HepG2 (cell line): ENCODE measurements around the gene APBB2. TPM values are rescaled to one million over a fixed set of nuclear protein-coding genes. Genes with fewer than 3 reads are reported as not detected.

Source experiments
- ATAC-seq: fragments of 200-7000 bp; cut with Tn5 transposase; 3 replicates; pipeline ENCODE4 v1.9.1; 2020; ENCODE audit warnings: mild to moderate bottlenecking, moderate library complexity
- BruUV-seq: library from RNA; stranded (reverse); fragments of 400-500 nt; replicated peaks from 2 replicates; lab custom pipeline; 2021; lab: Mats Ljungman, UMichigan
- CTCF ChIA-PET: fragments of 300-600 bp; formaldehyde crosslinking; extraction: SDS; loops from one replicate; lab custom pipeline; 2021; ENCODE audit warnings: low total read pairs, inconsistent platforms, low intra/inter-chr PET ratio; lab: Yijun Ruan, JAX
- POLR2A ChIA-PET: fragments of 350-600 bp; sonication (Branson Sonifier 250); formaldehyde crosslinking; loops from one replicate; lab custom pipeline; 2020; ENCODE audit warnings: antibody characterized with exemption, inconsistent platforms; lab: Yijun Ruan, JAX
- DNase-seq: peaks from one replicate; pipeline ENCODE4 v3.0.0-alpha.2; 2015; ENCODE audit warnings: low spot score
- FAIRE-seq: peaks from 3 replicates; lab custom pipeline; 2011; peaks lifted over from hg19 to GRCh38; lab: Jason Lieb, UNC
- H2AFZ ChIP-seq: one replicate; pipeline ENCODE4 v1.6.1; 2011; ENCODE audit warnings: low read length, inconsistent platforms
- H3K27ac ChIP-seq: fragments of 300-600 bp; 3 replicates; pipeline ENCODE4 v1.8.0; 2011; ENCODE audit warnings: mixed run types, mild to moderate bottlenecking, mixed read lengths, low read length, inconsistent platforms; ENCODE audit not compliant: insufficient read depth; ENCODE audit errors: extremely low read length
- H3K27me3 ChIP-seq, 2 experiments: fragments of 200-600 bp in 1 of 2; 2 replicates in 1 of 2; 3 replicates in 1 of 2; pipeline versions ENCODE4 v1.6.0 to v1.8.0; 2011; ENCODE audit warnings: low read length in 2 of 2, mild to moderate bottlenecking in 2 of 2, moderate library complexity in 2 of 2, inconsistent platforms in 1 of 2; ENCODE audit not compliant: insufficient read depth in 2 of 2, control insufficient read depth in 1 of 2
- H3K36me3 ChIP-seq, 2 experiments: fragments of 200-600 bp in 1 of 2; replicated peaks in 1 of 2; 2 replicates in 1 of 2; 3 replicates in 1 of 2; pipeline versions ENCODE4 v1.5.1 to v1.8.0; 2011; ENCODE audit warnings: low read length in 2 of 2, inconsistent platforms in 1 of 2; ENCODE audit not compliant: insufficient read depth in 2 of 2, control insufficient read depth in 1 of 2
- H3K4me1 ChIP-seq: 2 replicates; pipeline ENCODE4 v1.5.1; 2012; ENCODE audit warnings: low read length, inconsistent platforms; ENCODE audit not compliant: insufficient read depth
- H3K4me2 ChIP-seq: 2 replicates; pipeline ENCODE4 v1.6.0; 2011; ENCODE audit warnings: low read depth, low read length, inconsistent platforms
- H3K4me3 ChIP-seq, 3 experiments: fragments of 200-600 bp in 1 of 3; sonication (generic), shearing (Covaris generic) in 1 of 3; replicated peaks in 1 of 3; 2 replicates each; pipeline ENCODE4 v1.5.1; 2011 to 2016; ENCODE audit warnings: low read length in 3 of 3, inconsistent platforms in 2 of 3, low read depth in 2 of 3, mild to moderate bottlenecking in 2 of 3, control low read depth in 1 of 3, mixed read lengths in 1 of 3; ENCODE audit not compliant: insufficient read depth in 1 of 3
- H3K79me2 ChIP-seq: one replicate; pipeline ENCODE4 v1.6.1; 2011; ENCODE audit warnings: low read length, inconsistent platforms; ENCODE audit not compliant: insufficient read depth
- H3K9ac ChIP-seq: 2 replicates; pipeline ENCODE4 v1.6.0; 2011; ENCODE audit warnings: mild to moderate bottlenecking, low read depth, low read length, inconsistent platforms; ENCODE audit not compliant: insufficient read depth
- H3K9me3 ChIP-seq: 2 replicates; pipeline ENCODE4 v1.5.1; 2012; ENCODE audit warnings: mild to moderate bottlenecking, low read length
- H4K20me1 ChIP-seq: 2 replicates; pipeline ENCODE4 v1.6.0; 2011; ENCODE audit warnings: inconsistent platforms, mild to moderate bottlenecking, low read length, moderate library complexity; ENCODE audit not compliant: insufficient read depth
- FOSL1 ChIP-seq: sonication (generic); formaldehyde crosslinking; IDR thresholded peaks from 2 replicates; pipeline ENCODE4 v1.9.0; 2021; ENCODE audit warnings: missing genetic modification reagents, borderline replicate concordance
- GATAD1 ChIP-seq: IDR thresholded peaks from 2 replicates; pipeline ENCODE4 v1.6.1; 2016; ENCODE audit warnings: missing genetic modification reagents, missing compliant biosample characterization
- GZF1 ChIP-seq: sonication (generic); formaldehyde crosslinking; IDR thresholded peaks from 2 replicates; pipeline ENCODE4 v1.5.1; 2020; ENCODE audit warnings: mild to moderate bottlenecking, missing genetic modification reagents
- HNRNPUL1 ChIP-seq: fragments of 200-400 bp; formaldehyde crosslinking; IDR thresholded peaks from 2 replicates; pipeline ENCODE4 v1.6.1; 2017; ENCODE audit warnings: low read depth, mild to moderate bottlenecking, low read length, moderate library complexity
- JARID2 ChIP-seq: sonication (generic); formaldehyde crosslinking; IDR thresholded peaks from 2 replicates; pipeline ENCODE4 v1.8.1; 2023; ENCODE audit warnings: missing genetic modification reagents, inconsistent platforms; ENCODE audit not compliant: insufficient replicate concordance
- RFX3 ChIP-seq: IDR thresholded peaks from 2 replicates; pipeline ENCODE4 v1.6.1; 2016; ENCODE audit warnings: missing biosample characterization, missing genetic modification reagents
- TBX3 ChIP-seq: fragments of 450-650 bp; IDR thresholded peaks from 2 replicates; pipeline ENCODE4 v1.6.1; 2017; ENCODE audit warnings: antibody characterized with exemption, mild to moderate bottlenecking, inconsistent platforms, borderline replicate concordance
- TGIF2 ChIP-seq: IDR thresholded peaks from 2 replicates; pipeline ENCODE4 v1.6.1; 2016; ENCODE audit warnings: control low read depth, missing compliant biosample characterization
- THAP11 ChIP-seq: IDR thresholded peaks from 2 replicates; pipeline ENCODE4 v1.6.1; 2016; ENCODE audit warnings: missing biosample characterization, missing genetic modification reagents
- ZBTB4 ChIP-seq: sonication (generic); formaldehyde crosslinking; IDR thresholded peaks from 2 replicates; pipeline ENCODE4 v1.4.0; 2020; ENCODE audit warnings: missing genetic modification reagents, mild to moderate bottlenecking, borderline replicate concordance
- ZBTB46 ChIP-seq: sonication (generic); formaldehyde crosslinking; IDR thresholded peaks from 2 replicates; pipeline ENCODE4 v1.4.0; 2020; ENCODE audit warnings: mild to moderate bottlenecking, missing genetic modification reagents, borderline replicate concordance
- ZFX ChIP-seq: sonication (generic); formaldehyde crosslinking; IDR thresholded peaks from 2 replicates; pipeline ENCODE4 v1.4.0; 2020; ENCODE audit warnings: mild to moderate bottlenecking, low read depth, missing genetic modification reagents, moderate library complexity
- ZNF549 ChIP-seq: sonication (generic); formaldehyde crosslinking; IDR thresholded peaks from 2 replicates; pipeline ENCODE4 v1.5.0; 2020; ENCODE audit warnings: missing genetic modification reagents
- ZNF589 ChIP-seq: sonication (generic); formaldehyde crosslinking; conservative IDR thresholded peaks from 2 replicates; pipeline ENCODE4 v1.8.0; 2022; ENCODE audit warnings: mild to moderate bottlenecking, moderate library complexity, missing genetic modification reagents
- ZNF598 ChIP-seq: sonication (generic); formaldehyde crosslinking; IDR thresholded peaks from 2 replicates; pipeline ENCODE4 v1.5.1; 2020; ENCODE audit warnings: mild to moderate bottlenecking, missing genetic modification reagents, borderline replicate concordance
- ZNF710 ChIP-seq: sonication (generic); formaldehyde crosslinking; IDR thresholded peaks from 2 replicates; pipeline ENCODE4 v1.5.0; 2020; ENCODE audit warnings: mild to moderate bottlenecking, missing genetic modification reagents, borderline replicate concordance
- ZNF781 ChIP-seq: sonication (generic); formaldehyde crosslinking; IDR thresholded peaks from 2 replicates; pipeline ENCODE4 v1.5.1; 2020; ENCODE audit warnings: borderline replicate concordance, mild to moderate bottlenecking, missing genetic modification reagents; ENCODE audit errors: not compliant biosample characterization
- ZNF792 ChIP-seq: IDR thresholded peaks from 2 replicates; pipeline ENCODE4 v1.6.1; 2016
- ZNF839 ChIP-seq: sonication (generic); formaldehyde crosslinking; IDR thresholded peaks from 2 replicates; pipeline ENCODE4 v1.4.0; 2020; ENCODE audit warnings: missing genetic modification reagents, mild to moderate bottlenecking, borderline replicate concordance
- WGBS: methylation state at CpG from one replicate; pipeline ENCODE4 v1.1.6; 2017; ENCODE audit warnings: low lambda C conversion rate; 5-methylcytosine and 5-hydroxymethylcytosine counted together
- in situ Hi-C: cut with HindIII; loops from 2 replicates; pipeline ENCODE4 v1.10.0; 2017; ENCODE audit warnings: low pct_unique_long_range_greater_than_20kb; ENCODE audit not compliant: extremely low pct_ligation_motif_present
- intact Hi-C: fragments of 100-400 bp; cut with micrococcal nuclease; formaldehyde crosslinking; loops from one replicate; pipeline ENCODE4 v1.10.0; 2022; ENCODE audit not compliant: unreplicated experiment
- polyA plus RNA-seq, 8 experiments: library from polyadenylated mRNA; depleted of rRNA in 3 of 8; stranded (reverse) in 7 of 8; unstranded in 1 of 8; fragments of >200 nt; fragmentation: Illumina TruSeq in 4 of 8; extraction: Trizol in 4 of 8; gene quantifications; 2 replicates each; pipeline versions ENCODE4 v1.2.1 to v1.2.3, GENCODE V29; 2011 to 2016; ENCODE audit warnings: low read depth in 4 of 8, missing spikeins in 1 of 8, mixed read lengths in 1 of 8; ENCODE audit not compliant: insufficient read depth in 1 of 8
- total RNA-seq, 5 experiments: library from RNA; depleted of rRNA; stranded (reverse); fragments of >200 nt; fragmentation: Illumina TruSeq; extraction: Trizol; gene quantifications; 2 replicates each; pipeline ENCODE4 v1.2.3, GENCODE V29; 2016; ENCODE audit warnings: low read depth in 1 of 5

APBB2 gene
- total and polyA plus RNA-seq, 2 of the 13 experiments (the other 11 are each of a cell fraction or from before 2014, with no cell fraction given), result 11.7 to 17.0 TPM

- Histone ChIP-seq H3K79me2 (no peaks in the 10 kb centered on the region), H3K4me2 (no peak overlapping the region), H3K9ac (no peak overlapping the region), H3K27me3 (no peaks in the 10 kb centered on the region; a peak in 1 of 5 replicates), H3K36me3 (peaks cover 0 to 3% of the 10 kb centered on the region in 2 experiments; a peak in 3 of 5 replicates), H3K27ac (no peak overlapping the region), H3K9me3 (no peaks in the 10 kb centered on the region), H4K20me1 (no peaks in the 10 kb centered on the region), H3K4me1 (no peaks in the 10 kb centered on the region), H2AFZ (no peak overlapping the region), H3K4me3 (no peak overlapping the region)
- WGBS, result 93% methylated on average over 4 of the region's 4 CpGs
- intact Hi-C loops, result no loop called here
- in situ Hi-C loops, result no loop called here
- DNase-seq (no peak), ATAC-seq (no peak), FAIRE-seq (no peak)
- BruUV-seq, result no TSS peak
- CTCF ChIA-PET, result no interaction called here
- POLR2A ChIA-PET, result no interaction called here
- TF ChIP-seq ZNF710 (CRISPR knock-in tag), result no peak
- no peak for TF ChIP-seq ZBTB4 (CRISPR knock-in tag)
- TF ChIP-seq HNRNPUL1, result no peak
- TF ChIP-seq ZNF781, result no peak
- TF ChIP-seq ZFX (CRISPR knock-in tag), result no peak
- no peak for TF ChIP-seq TBX3
- no peak for TF ChIP-seq ZNF589 (CRISPR knock-in tag)
- TF ChIP-seq ZBTB46 (CRISPR knock-in tag), result no peak
- TF ChIP-seq GZF1 (CRISPR knock-in tag), result no peak
- no peak for TF ChIP-seq JARID2
- TF ChIP-seq GATAD1 (CRISPR knock-in tag), result no peak
- TF ChIP-seq ZNF549 (CRISPR knock-in tag), result no peak
- TF ChIP-seq TGIF2 (CRISPR knock-in tag), result no peak
- no peak for TF ChIP-seq RFX3 (CRISPR knock-in tag)
- no peak for TF ChIP-seq ZNF839
- no peak for TF ChIP-seq ZNF598 (CRISPR knock-in tag)
- no peak for TF ChIP-seq ZNF792 (CRISPR knock-in tag)
- TF ChIP-seq THAP11 (CRISPR knock-in tag), result no peak
- no peak for TF ChIP-seq FOSL1 (CRISPR knock-in tag)
These were observed 296.0 kb downstream of the APBB2 start for GRCh38 chr4:40918330-40918729.
